ENCODE data around the gene EVA1B.

The EVA1B gene

DNA sequence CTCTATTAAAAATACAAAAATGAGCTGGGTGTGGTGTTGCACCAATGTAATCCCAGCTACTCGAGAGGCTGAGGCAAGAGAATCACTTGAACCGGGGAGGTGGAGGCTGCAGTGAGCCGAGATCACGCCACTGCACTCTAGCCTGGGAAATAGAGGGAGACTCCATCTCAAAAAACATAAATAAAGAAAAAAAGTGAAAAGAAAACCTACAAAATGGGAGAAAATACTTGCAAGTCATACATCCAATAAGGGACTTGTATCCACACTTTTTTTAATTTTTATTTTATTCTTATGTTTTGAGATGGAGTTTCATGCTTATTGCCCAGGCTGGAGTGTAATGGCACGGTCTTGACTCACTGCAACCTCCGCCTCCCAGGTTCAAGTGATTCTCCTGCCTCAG, 46.8 kb downstream of the EVA1B start:
- Histone ChIP-seq H3K4me3 (ENCODE audit: low read depth in 1 of 2, low read length in 1 of 2) (no peak overlapping the region), H3K9me3 (no peaks in the 10 kb centered on the region), H3K4me1 (ENCODE audit: control insufficient read depth in 1 of 2, insufficient read depth in 1 of 2, low read depth in 1 of 2, low read length in 1 of 2) (no peaks in the 10 kb centered on the region), H3K27me3 (no peaks in the 10 kb centered on the region), H3K27ac (no peak overlapping the region), H3K36me3 (peaks cover 9% of the 10 kb centered on the region)
- no peak for TF ChIP-seq CTCF (IDR thresholded peaks at IDR 0.05)

GRCh38 chr1:36274201-36274600, 49.2 kb downstream of the EVA1B start:
- H3K36me3 ChIP-seq, result peaks cover 20% of the 10 kb centered on the region
- no peak overlapping the region for H3K4me3 ChIP-seq (ENCODE audit: low read depth in 1 of 2, low read length in 1 of 2)
- no peak overlapping the region for H3K27ac ChIP-seq
- H3K27me3 ChIP-seq, result no peaks in the 10 kb centered on the region
- TF ChIP-seq CTCF (IDR thresholded peaks at IDR 0.05), result no peak
- H3K4me1 ChIP-seq (ENCODE audit: control insufficient read depth in 1 of 2, insufficient read depth in 1 of 2, low read depth in 1 of 2, low read length in 1 of 2), result no peaks in the 10 kb centered on the region
- H3K9me3 ChIP-seq, result no peaks in the 10 kb centered on the region

GRCh38 chr1:36273024-36273423, 50.4 kb downstream of the EVA1B start:
- no peaks in the 10 kb centered on the region for H3K4me1 ChIP-seq (ENCODE audit: control insufficient read depth in 1 of 2, insufficient read depth in 1 of 2, low read depth in 1 of 2, low read length in 1 of 2)
- H3K27ac ChIP-seq, result no peak overlapping the region
- H3K4me3 ChIP-seq (ENCODE audit: low read depth in 1 of 2, low read length in 1 of 2), result no peak overlapping the region
- H3K36me3 ChIP-seq, result peaks cover 26% of the 10 kb centered on the region
- H3K9me3 ChIP-seq, result no peaks in the 10 kb centered on the region
- no peak for TF ChIP-seq CTCF (IDR thresholded peaks at IDR 0.05)
- no peaks in the 10 kb centered on the region for H3K27me3 ChIP-seq
